A549 (cell line): Measurements from ENCODE around the gene SMYD5.

ENCODE experiments used
- POLR2A ChIP-seq: IDR thresholded peaks from 2 replicates; pipeline ENCODE4 v1.6.1; 2012; ENCODE audit warnings: mild to moderate bottlenecking, low read length
- ZFP36 ChIP-seq: fragments of 450-650 bp; IDR thresholded peaks from 2 replicates; pipeline ENCODE4 v1.6.1; 2014; ENCODE audit warnings: borderline replicate concordance; ENCODE audit not compliant: partially characterized antibody
- TF ChIP-seq, protein P1 (sequence below): fragments of >200 bp; sonication (Bioruptor Twin); formaldehyde crosslinking; IDR thresholded peaks from 3 replicates; pipeline ENCODE4 v1.5.1; 2016

DNA sequence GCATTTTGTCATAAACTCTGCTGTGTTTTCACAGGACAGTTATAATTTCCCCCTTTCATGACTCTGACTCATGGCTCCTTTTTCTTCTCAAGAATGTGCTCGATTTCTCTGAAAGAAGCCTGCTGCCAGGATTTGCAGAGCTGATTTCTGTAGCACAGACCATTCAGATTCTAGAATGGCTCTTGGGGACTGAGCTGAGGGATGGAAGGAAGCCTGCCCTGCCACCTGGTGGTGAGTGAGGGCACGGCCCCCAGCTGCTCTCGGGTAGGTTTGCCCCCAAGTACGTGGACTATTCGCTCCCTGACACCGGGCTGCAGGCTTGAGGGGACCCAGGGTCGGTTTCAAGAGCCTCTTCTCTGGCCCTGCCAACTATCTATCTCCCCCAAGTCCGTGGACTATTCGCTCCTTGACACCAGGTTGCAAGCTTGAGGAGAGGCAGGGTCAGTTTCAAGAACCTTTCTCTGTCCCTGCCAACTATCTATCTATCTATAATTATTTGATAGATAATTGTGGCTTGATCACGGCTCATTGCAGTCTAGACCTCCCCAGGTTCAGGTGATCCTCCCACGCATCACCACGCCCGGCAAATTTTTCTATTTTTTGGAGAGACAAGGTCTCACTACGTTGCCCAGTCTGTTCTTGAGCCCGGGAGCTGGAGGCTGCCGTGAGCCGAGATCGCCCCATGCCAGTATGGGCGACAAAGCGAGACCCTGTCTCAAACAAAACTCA lies 1.4 kb upstream of the SMYD5 start:
- TF ChIP-seq POLR2A (no peak), ZFP36 (no peak)
- TF ChIP-seq, protein P1, sequence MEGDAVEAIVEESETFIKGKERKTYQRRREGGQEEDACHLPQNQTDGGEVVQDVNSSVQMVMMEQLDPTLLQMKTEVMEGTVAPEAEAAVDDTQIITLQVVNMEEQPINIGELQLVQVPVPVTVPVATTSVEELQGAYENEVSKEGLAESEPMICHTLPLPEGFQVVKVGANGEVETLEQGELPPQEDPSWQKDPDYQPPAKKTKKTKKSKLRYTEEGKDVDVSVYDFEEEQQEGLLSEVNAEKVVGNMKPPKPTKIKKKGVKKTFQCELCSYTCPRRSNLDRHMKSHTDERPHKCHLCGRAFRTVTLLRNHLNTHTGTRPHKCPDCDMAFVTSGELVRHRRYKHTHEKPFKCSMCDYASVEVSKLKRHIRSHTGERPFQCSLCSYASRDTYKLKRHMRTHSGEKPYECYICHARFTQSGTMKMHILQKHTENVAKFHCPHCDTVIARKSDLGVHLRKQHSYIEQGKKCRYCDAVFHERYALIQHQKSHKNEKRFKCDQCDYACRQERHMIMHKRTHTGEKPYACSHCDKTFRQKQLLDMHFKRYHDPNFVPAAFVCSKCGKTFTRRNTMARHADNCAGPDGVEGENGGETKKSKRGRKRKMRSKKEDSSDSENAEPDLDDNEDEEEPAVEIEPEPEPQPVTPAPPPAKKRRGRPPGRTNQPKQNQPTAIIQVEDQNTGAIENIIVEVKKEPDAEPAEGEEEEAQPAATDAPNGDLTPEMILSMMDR = peak; percentile 92
